Ascending aorta (tissue), 2 donors: ENCODE measurements around the gene CYREN. TPM values are rescaled to one million over a fixed set of nuclear protein-coding genes. Genes with fewer than 3 reads are reported as not detected.
A peak's percentile ranks its signal among the peaks of the same experiment; 100 is the strongest.

Experiments used
- DNase-seq, 2 donors: peaks; one replicate each; pipeline ENCODE4 v3.0.0-alpha.2; 2019; ENCODE audit warnings: low spot score in 2 of 2
- H3K27ac ChIP-seq, 2 donors: fragments of 200-600 bp; sonication (generic); one replicate each; pipeline ENCODE4 v1.5.1; 2016 to 2017; ENCODE audit warnings: mild to moderate bottlenecking in 1 of 2
- H3K27me3 ChIP-seq: fragments of 200-600 bp; sonication (generic); one replicate; pipeline ENCODE4 v1.5.1; 2017
- H3K36me3 ChIP-seq, 2 donors: fragments of 200-600 bp; sonication (generic); one replicate each; pipeline ENCODE4 v1.5.1; 2016
- H3K4me1 ChIP-seq, 2 donors: fragments of 200-600 bp; sonication (generic); one replicate each; pipeline ENCODE4 v1.5.1; 2016 to 2017; ENCODE audit warnings: mild to moderate bottlenecking in 1 of 2
- H3K4me3 ChIP-seq, 2 donors: fragments of 200-600 bp; sonication (generic); one replicate each; pipeline ENCODE4 v1.5.1; 2016 to 2017; ENCODE audit warnings: mild to moderate bottlenecking in 1 of 2
- H3K9me3 ChIP-seq, 2 donors: fragments of 200-600 bp; sonication (generic); one replicate each; pipeline ENCODE4 v1.5.1; 2016
- intact Hi-C: fragments of 100-400 bp; cut with DNase I; formaldehyde crosslinking; loops from one replicate; pipeline ENCODE4 v1.15.1; 2023
- total RNA-seq: library from RNA; depleted of rRNA; stranded (reverse); fragments of >200 nt; gene quantifications from one replicate; pipeline ENCODE4 v1.1.0, GENCODE V29; 2016
- TF ChIP-seq, protein P1 (sequence below), 3 experiments: fragments of 200-600 bp in 2 of 3; fragments of 450-650 bp in 1 of 3; sonication (generic) in 2 of 3; IDR thresholded peaks; one replicate each; pipeline ENCODE4 v1.5.1; 2016 to 2019; ENCODE audit warnings: antibody characterized with exemption in 3 of 3, mild to moderate bottlenecking in 1 of 3, moderate library complexity in 1 of 3

The CYREN gene
- total RNA-seq, 1 donor from 2014 or later = 21.6 TPM

DNA sequence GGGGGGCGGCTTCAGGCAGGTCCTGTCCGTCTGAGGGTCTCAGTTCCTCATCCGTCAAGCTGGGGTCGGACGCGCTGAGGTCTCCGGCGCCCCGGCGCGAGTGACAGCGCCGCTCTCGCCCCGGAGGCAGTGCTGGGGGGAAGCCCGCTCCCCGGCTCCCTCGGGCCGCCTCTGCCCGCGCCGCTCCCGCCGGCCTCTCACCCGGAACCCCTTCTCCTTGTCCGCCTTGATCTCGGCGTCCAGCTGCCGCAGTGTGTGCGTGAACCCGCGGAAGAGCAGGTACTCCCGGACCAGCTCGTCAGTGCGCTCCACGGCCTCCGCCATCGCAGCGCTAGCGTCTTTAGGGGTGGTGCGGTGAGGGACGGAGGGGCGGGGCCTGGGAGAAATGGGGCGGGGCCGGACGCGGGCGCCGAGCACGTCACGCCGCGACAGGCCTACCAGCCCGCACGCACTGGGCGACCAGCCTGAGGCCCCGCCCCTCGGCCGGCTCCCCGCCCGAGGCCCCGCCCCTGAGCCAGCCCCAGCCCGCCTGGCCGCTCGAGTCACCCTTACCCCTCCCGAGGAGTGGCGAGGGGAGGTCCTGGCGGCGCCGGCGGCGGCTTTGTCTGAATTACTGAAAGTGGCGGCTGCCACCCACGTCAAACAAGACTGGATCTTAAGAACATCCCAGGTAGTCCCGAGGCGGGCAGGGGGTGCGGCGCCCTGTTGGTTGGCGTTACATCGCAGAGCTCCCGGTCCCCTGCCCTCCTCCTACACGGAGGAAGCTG is 40.9 kb upstream of the CYREN start, which contains the start of gene WDR91:
Gene WDR91, minus strand, starts transcription at position 348 of the 767 bp plus-strand sequence. Its CDS starts 24 bp downstream, at position 324.
- TF ChIP-seq, protein P1, sequence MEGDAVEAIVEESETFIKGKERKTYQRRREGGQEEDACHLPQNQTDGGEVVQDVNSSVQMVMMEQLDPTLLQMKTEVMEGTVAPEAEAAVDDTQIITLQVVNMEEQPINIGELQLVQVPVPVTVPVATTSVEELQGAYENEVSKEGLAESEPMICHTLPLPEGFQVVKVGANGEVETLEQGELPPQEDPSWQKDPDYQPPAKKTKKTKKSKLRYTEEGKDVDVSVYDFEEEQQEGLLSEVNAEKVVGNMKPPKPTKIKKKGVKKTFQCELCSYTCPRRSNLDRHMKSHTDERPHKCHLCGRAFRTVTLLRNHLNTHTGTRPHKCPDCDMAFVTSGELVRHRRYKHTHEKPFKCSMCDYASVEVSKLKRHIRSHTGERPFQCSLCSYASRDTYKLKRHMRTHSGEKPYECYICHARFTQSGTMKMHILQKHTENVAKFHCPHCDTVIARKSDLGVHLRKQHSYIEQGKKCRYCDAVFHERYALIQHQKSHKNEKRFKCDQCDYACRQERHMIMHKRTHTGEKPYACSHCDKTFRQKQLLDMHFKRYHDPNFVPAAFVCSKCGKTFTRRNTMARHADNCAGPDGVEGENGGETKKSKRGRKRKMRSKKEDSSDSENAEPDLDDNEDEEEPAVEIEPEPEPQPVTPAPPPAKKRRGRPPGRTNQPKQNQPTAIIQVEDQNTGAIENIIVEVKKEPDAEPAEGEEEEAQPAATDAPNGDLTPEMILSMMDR (IDR thresholded peaks at IDR 0.05) = no peak
- H3K4me3 ChIP-seq = peak within 1 kb of the TSS; percentile 77 to 87
- H3K36me3 ChIP-seq = peaks cover 0 to 4% of the 10 kb centered on the region in 2 donors
- peak; percentile 89 to 98 for DNase-seq
- H3K9me3 ChIP-seq = no peaks in the 10 kb centered on the region
- intact Hi-C loops = loop anchor here (1.0 to 5.0 kb wide), 9 partner anchors 41 to 779 kb away; partner anchors contain the start of genes BPGM, CYREN, FAM180A and NUP205
- peaks cover 0 to 19% of the 10 kb centered on the region in 2 donors for H3K4me1 ChIP-seq
- no peaks in the 10 kb centered on the region for H3K27me3 ChIP-seq
- H3K27ac ChIP-seq = peak within 1 kb of the TSS; percentile 93 to 94

DNA sequence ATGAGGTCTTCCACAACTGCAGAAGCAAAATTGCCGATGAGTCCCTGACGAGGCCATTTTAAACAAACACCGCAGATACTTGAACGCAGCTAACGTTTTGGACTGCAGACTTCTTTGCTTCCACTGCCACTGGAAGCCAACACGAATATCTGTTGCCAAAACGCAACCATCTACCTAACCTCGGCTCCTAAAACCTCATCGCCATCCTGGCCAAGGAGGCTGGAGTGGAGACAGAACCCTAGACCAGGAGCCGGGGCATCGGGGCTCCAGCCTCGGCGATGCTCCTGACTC is 40.3 kb upstream of the CYREN start:
- H3K27ac ChIP-seq = peak overlapping the region; percentile 93 to 94
- no peaks in the 10 kb centered on the region for H3K9me3 ChIP-seq
- peaks cover 0 to 7% of the 10 kb centered on the region in 2 donors for H3K36me3 ChIP-seq
- intact Hi-C loops = loop anchor here (1.0 to 5.0 kb wide), 9 partner anchors 41 to 779 kb away; partner anchors contain the start of genes BPGM, CYREN, FAM180A and NUP205
- H3K27me3 ChIP-seq = no peaks in the 10 kb centered on the region
- TF ChIP-seq, protein P1 (IDR thresholded peaks at IDR 0.05) = no peak
- no peak for DNase-seq
- H3K4me3 ChIP-seq = peak overlapping the region; percentile 77 to 87
- H3K4me1 ChIP-seq = peaks cover 0 to 19% of the 10 kb centered on the region in 2 donors

DNA sequence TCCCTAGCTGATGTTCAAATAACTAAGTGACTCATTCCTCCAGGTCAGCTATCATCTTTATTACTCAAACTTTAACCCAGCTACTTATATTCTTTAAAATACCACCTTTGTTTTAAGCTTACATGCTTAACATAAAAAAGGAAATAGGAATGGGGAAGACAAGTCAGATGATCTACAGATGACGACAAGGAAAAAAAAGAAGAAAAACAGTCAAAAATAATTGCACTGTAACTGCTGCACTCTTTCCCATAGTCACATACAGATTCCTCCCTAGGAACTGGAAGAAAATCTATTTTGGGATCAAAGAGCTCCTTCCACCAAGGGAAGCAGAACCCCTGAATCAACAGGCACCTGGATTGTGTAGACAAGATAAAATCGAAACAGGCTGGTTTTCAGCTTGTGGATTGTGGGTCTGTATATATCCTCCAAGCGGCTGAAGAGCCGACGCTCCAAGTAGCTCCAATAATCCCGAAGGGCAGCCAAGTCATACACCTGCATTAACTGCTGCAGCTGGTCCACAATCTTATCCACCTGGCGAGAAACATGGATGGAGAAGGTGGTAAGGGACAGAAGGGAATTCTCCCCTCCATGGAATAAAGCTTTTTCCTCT is 38.8 kb upstream of the CYREN start:
- H3K27me3 ChIP-seq = no peaks in the 10 kb centered on the region
- peaks cover 0 to 21% of the 10 kb centered on the region in 2 donors for H3K4me1 ChIP-seq
- intact Hi-C loops = no loop called here
- no peak for DNase-seq
- TF ChIP-seq, protein P1 (IDR thresholded peaks at IDR 0.05) = no peak
- no peaks in the 10 kb centered on the region for H3K9me3 ChIP-seq
- H3K4me3 ChIP-seq = peak overlapping the region in 1 of 2 donors; percentile 2
- H3K36me3 ChIP-seq = peaks cover 0 to 11% of the 10 kb centered on the region in 2 donors
- no peak overlapping the region for H3K27ac ChIP-seq

DNA sequence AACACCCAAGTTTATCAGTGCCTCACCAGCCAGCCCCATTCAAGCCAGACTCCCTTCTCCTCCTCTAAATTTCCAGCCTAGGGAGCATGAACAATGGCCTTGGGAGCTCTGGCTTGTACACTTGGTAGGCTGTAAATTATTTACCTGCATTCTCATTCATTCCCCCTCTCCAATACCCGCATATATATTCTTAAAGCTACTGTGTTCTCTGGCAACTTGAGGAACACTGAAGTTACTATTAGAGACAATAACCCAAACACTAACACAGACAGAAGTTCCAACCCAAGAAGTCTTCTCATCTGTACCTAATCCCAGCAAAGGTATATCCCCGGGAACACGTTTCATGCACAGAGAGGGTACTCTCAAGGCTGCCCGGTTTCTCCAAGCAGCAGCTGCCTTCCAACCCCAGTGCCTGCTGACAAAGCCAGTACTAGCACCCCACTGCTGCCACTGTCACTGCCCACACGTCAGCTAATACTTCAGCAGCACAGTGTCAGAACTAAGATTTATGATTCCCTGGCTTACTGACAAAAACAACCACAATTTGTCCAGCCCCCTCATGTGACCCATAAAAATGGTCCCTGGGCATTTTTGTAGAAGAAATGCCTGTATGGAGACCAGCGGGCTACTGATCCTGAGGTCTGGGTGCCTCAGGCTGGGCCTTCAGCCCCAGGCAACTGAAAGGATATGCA is 37.7 kb upstream of the CYREN start:
- no peaks in the 10 kb centered on the region for H3K9me3 ChIP-seq
- no peaks in the 10 kb centered on the region for H3K27me3 ChIP-seq
- no peak for DNase-seq
- H3K36me3 ChIP-seq = peaks cover 10 to 12% of the 10 kb centered on the region in 2 donors
- peaks cover 0 to 21% of the 10 kb centered on the region in 2 donors for H3K4me1 ChIP-seq
- TF ChIP-seq, protein P1 (IDR thresholded peaks at IDR 0.05) = no peak
- no peak overlapping the region for H3K27ac ChIP-seq
- H3K4me3 ChIP-seq = no peak overlapping the region
- intact Hi-C loops = no loop called here

DNA sequence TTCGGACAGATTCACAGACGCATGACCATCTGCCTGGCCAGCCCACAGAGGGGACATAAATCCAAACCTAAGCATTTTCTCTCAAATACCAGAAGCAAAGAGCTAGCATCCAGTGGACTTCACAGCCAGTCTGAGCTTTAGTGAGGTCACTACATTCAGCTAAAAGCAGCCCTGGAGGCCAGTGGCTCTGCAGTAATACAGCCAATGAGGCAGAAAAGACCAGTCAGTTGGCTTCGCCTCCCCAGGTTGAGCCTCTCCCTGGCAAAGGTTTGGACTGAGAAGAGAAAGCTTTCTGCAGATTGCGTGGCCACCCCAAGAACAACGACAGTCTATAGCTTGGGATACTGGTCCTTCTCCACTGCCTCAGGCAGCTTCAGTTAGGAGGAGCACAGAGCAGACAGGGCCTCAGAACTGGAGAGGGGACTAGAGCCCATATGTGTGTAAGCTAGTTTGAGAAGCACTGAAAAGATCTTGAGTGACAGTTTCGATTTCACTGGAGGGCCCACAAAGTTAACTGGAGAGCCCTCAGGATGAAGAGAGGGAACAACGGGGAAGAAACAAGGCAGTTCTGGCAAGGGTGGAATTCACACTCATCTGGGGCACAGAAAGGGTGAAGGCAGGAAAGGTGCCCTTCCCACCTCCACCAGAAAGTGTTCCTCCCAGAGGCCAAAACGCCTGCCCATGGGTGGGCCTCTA is 37.0 kb upstream of the CYREN start:
- Histone ChIP-seq H3K27me3 (no peaks in the 10 kb centered on the region), H3K4me1 (peaks cover 0 to 21% of the 10 kb centered on the region in 2 donors), H3K9me3 (no peaks in the 10 kb centered on the region), H3K27ac (peak overlapping the region in 1 of 2 donors; percentile 37), H3K4me3 (no peak overlapping the region), H3K36me3 (peaks cover 15 to 16% of the 10 kb centered on the region in 2 donors)
- intact Hi-C loops = no loop called here
- DNase-seq = no peak
- TF ChIP-seq, protein P1 (IDR thresholded peaks at IDR 0.05) = no peak
